Vagina (tissue), 2 donors: Measurements from ENCODE around the gene SGK2. TPM values are rescaled to one million over a fixed set of nuclear protein-coding genes. Genes with fewer than 3 reads are reported as not detected.

ENCODE experiments used
- DNase-seq, 2 donors: peaks; one replicate each; pipeline ENCODE4 v3.0.0-alpha.2; 2017; ENCODE audit errors: extremely low spot score in 2 of 2
- H3K27ac ChIP-seq: fragments of 200-600 bp; sonication (generic); one replicate; pipeline ENCODE4 v1.5.1; 2019
- H3K27me3 ChIP-seq: fragments of 200-600 bp; sonication (generic); one replicate; pipeline ENCODE4 v1.5.1; 2019
- H3K36me3 ChIP-seq, 2 donors: fragments of 200-600 bp; sonication (generic); one replicate each; pipeline ENCODE4 v1.5.1; 2017 to 2019
- H3K4me1 ChIP-seq: fragments of 200-600 bp; sonication (generic); one replicate; pipeline ENCODE4 v1.5.1; 2019
- H3K4me3 ChIP-seq, 2 donors: fragments of 200-600 bp; sonication (generic); 1 replicate in 1 of 2; 2 replicates in 1 of 2; pipeline ENCODE4 v1.5.1; 2016 to 2019
- H3K9me3 ChIP-seq: fragments of 200-600 bp; sonication (generic); one replicate; pipeline ENCODE4 v1.5.1; 2019
- POLR2A ChIP-seq, 2 donors: fragments of 450-650 bp; IDR thresholded peaks; one replicate each; pipeline ENCODE4 v1.6.1; 2017; ENCODE audit warnings: antibody characterized with exemption in 2 of 2, mild to moderate bottlenecking in 2 of 2, moderate library complexity in 2 of 2
- POLR2AphosphoS5 ChIP-seq, 2 donors: sonication (generic); formaldehyde crosslinking; IDR thresholded peaks; one replicate each; pipeline ENCODE4 v1.9.0; 2017; ENCODE audit warnings: antibody characterized with exemption in 2 of 2, mild to moderate bottlenecking in 2 of 2, low read depth in 1 of 2; ENCODE audit not compliant: insufficient read depth in 1 of 2
- intact Hi-C: fragments of 100-400 bp; cut with DNase I; formaldehyde crosslinking; loops from one replicate; pipeline ENCODE4 v1.15.1; 2023
- total RNA-seq: library from RNA; depleted of rRNA; stranded (reverse); fragments of >200 nt; gene quantifications from one replicate; pipeline ENCODE4 v1.2.3, GENCODE V29; 2016
- TF ChIP-seq, protein P1 (sequence below), 3 experiments: fragments of 450-650 bp in 2 of 3; fragments of 200-600 bp in 1 of 3; sonication (generic) in 1 of 3; IDR thresholded peaks; one replicate each; pipeline ENCODE4 v1.5.1; 2017 to 2019; ENCODE audit warnings: antibody characterized with exemption in 3 of 3, mild to moderate bottlenecking in 2 of 3, moderate library complexity in 2 of 3

The SGK2 gene
- total RNA-seq, 1 donor from 2014 or later, result 5.4 TPM

DNA sequence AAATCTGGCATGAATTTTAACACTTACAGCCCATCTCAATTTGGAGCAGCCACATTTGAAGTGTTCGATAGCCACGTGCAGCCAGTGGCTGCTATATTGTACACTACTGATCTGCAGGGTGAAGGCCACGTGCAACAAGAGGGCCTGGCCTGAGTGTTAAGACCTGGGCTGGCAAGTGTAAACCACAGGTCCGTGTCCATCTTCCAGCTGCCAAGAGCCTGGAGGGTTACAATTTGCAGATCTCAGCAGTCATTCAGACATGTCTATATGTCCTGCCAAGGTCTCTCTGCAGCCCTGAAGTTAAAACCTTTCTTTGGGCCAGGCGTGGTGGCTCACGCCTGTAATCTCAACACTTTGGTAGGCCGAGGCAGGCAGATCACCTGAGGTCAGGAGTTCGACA is 14.1 kb downstream of the SGK2 start:
- H3K27ac ChIP-seq, result no peak overlapping the region
- H3K36me3 ChIP-seq, result no peaks in the 10 kb centered on the region
- H3K9me3 ChIP-seq, result no peaks in the 10 kb centered on the region
- TF ChIP-seq, protein P1, sequence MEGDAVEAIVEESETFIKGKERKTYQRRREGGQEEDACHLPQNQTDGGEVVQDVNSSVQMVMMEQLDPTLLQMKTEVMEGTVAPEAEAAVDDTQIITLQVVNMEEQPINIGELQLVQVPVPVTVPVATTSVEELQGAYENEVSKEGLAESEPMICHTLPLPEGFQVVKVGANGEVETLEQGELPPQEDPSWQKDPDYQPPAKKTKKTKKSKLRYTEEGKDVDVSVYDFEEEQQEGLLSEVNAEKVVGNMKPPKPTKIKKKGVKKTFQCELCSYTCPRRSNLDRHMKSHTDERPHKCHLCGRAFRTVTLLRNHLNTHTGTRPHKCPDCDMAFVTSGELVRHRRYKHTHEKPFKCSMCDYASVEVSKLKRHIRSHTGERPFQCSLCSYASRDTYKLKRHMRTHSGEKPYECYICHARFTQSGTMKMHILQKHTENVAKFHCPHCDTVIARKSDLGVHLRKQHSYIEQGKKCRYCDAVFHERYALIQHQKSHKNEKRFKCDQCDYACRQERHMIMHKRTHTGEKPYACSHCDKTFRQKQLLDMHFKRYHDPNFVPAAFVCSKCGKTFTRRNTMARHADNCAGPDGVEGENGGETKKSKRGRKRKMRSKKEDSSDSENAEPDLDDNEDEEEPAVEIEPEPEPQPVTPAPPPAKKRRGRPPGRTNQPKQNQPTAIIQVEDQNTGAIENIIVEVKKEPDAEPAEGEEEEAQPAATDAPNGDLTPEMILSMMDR (IDR thresholded peaks at IDR 0.05), result no peak
- TF ChIP-seq POLR2A (IDR thresholded peaks at IDR 0.05) (no peak), POLR2AphosphoS5 (IDR thresholded peaks at IDR 0.05; ENCODE audit: insufficient read depth in 1 of 2, low read depth in 1 of 2) (no peak)
- H3K27me3 ChIP-seq, result no peaks in the 10 kb centered on the region
- intact Hi-C loops, result no loop called here
- DNase-seq, result no peak
- H3K4me3 ChIP-seq, result no peak overlapping the region
- H3K4me1 ChIP-seq, result no peaks in the 10 kb centered on the region

DNA sequence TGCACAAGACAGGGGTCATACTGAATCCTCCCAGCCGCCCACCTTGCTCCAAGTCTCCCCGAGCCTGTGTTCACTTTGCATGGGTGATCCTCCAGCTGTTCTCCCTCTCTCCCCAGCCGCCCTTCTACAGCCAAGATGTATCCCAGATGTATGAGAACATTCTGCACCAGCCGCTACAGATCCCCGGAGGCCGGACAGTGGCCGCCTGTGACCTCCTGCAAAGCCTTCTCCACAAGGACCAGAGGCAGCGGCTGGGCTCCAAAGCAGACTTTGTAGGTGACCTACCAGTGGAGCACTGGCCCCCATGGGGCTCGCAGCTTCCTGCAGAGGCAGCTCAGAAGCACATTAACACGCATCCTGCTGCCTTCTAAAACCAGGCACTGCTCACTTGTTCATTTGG is 17.3 kb downstream of the SGK2 start:
- no peaks in the 10 kb centered on the region for H3K27me3 ChIP-seq
- intact Hi-C loops, result no loop called here
- no peak overlapping the region for H3K4me3 ChIP-seq
- TF ChIP-seq POLR2AphosphoS5 (IDR thresholded peaks at IDR 0.05; ENCODE audit: insufficient read depth in 1 of 2, low read depth in 1 of 2) (no peak), POLR2A (IDR thresholded peaks at IDR 0.05) (no peak)
- TF ChIP-seq, protein P1 (IDR thresholded peaks at IDR 0.05), result no peak
- H3K4me1 ChIP-seq, result no peaks in the 10 kb centered on the region
- no peak overlapping the region for H3K27ac ChIP-seq
- H3K9me3 ChIP-seq, result no peaks in the 10 kb centered on the region
- no peaks in the 10 kb centered on the region for H3K36me3 ChIP-seq
- no peak for DNase-seq

DNA sequence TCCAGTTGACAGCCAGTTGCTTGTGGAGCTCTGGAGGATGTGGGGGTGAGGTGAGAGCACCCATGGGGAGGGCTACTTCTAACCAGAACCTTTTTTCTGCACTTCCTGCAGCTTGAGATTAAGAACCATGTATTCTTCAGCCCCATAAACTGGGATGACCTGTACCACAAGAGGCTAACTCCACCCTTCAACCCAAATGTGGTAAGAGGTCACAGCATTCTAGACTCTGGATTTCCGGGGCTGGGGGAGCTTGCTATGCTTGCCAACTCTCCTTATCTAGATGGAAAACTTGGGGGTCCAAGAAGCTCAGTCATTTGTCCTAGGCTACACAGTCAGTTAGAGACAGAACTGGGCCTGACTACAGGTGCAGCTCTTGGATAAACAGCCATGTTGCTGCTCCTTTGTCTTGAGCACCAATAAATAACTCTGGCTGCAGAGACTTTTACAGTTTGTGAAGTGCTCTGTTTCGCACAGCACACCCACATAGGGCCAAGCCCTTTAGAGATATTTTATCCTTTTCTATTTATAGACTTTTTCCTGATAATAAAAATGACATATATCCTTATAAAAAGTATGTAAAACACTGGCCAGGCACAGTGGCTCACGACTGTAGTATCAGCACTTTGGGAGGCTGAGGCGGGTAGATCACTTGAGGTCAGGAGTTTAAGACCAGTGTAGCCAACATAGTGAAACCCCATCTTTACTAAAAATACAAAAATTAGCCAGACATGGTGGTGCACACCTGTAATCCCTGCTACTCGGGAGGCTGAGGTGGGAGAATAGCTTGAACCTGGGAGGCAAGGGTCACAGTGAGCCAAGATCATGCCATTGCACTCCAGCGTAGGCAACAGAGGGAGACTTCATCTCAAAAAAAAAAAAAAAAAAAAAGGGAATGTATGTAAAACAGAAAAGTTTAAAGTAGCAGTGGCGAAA is 21.3 kb downstream of the SGK2 start:
- Histone ChIP-seq H3K9me3 (no peaks in the 10 kb centered on the region), H3K4me1 (no peaks in the 10 kb centered on the region), H3K4me3 (no peak overlapping the region), H3K36me3 (no peaks in the 10 kb centered on the region), H3K27me3 (no peaks in the 10 kb centered on the region), H3K27ac (no peak overlapping the region)
- TF ChIP-seq POLR2AphosphoS5 (IDR thresholded peaks at IDR 0.05; ENCODE audit: insufficient read depth in 1 of 2, low read depth in 1 of 2), result no peak
- TF ChIP-seq, protein P1 (IDR thresholded peaks at IDR 0.05), result no peak
- TF ChIP-seq POLR2A (IDR thresholded peaks at IDR 0.05), result no peak
- intact Hi-C loops, result no loop called here
- DNase-seq, result no peak

DNA sequence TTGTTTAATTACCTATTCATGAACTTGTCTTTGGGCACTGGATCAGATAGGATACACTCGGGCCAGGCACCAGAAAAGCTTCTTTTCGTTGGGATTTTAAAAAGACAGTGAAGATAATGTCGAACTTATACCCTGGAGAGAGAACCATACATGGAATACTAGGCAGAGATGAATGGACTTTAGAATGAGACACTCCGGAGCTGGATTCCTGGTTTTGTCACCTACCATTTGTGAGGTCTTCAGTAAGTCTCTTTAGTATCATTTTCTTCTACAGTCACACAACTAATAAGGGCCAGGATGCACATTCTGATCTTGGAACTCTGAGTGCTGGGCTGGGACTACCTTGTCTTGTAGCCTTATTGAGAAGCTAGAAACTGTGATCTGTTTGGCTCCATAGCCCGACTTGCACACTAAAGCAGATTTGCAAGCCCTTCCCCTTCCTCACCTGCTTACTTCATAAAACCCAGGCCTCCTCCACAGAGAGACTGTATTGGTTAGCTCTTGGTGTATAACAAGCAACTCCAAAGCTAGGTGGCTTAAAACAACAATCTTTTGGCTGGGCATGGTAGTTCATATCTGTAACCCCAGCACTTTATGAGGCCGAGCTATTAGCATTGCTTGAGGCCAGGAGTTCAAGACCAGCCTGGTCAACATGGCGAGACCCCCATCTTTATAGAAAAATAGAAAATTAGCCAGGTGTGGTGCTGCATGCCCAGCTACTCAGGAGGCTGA is 24.5 kb downstream of the SGK2 start:
- no peaks in the 10 kb centered on the region for H3K9me3 ChIP-seq
- H3K27ac ChIP-seq, result no peak overlapping the region
- H3K27me3 ChIP-seq, result no peaks in the 10 kb centered on the region
- intact Hi-C loops, result no loop called here
- no peak overlapping the region for H3K4me3 ChIP-seq
- H3K36me3 ChIP-seq, result no peaks in the 10 kb centered on the region
- no peaks in the 10 kb centered on the region for H3K4me1 ChIP-seq
- DNase-seq, result no peak
- TF ChIP-seq POLR2A (IDR thresholded peaks at IDR 0.05), result no peak
- no peak for TF ChIP-seq POLR2AphosphoS5 (IDR thresholded peaks at IDR 0.05; ENCODE audit: insufficient read depth in 1 of 2, low read depth in 1 of 2)
- TF ChIP-seq, protein P1 (IDR thresholded peaks at IDR 0.05), result no peak
